DND-41 (cell line): Measurements from ENCODE around the gene DYNC1I1.

Experiments
- EZH2 ChIP-seq: IDR thresholded peaks from 3 replicates; pipeline ENCODE4 v1.6.1; 2012; ENCODE audit warnings: borderline replicate concordance, low read depth, mild to moderate bottlenecking, moderate library complexity, low read length, inconsistent platforms; ENCODE audit not compliant: severe bottlenecking
- TF ChIP-seq, protein P1 (sequence below): IDR thresholded peaks from 2 replicates; pipeline ENCODE4 v1.5.1; 2012; ENCODE audit warnings: borderline replicate concordance, low read length, moderate library complexity, mild to moderate bottlenecking; ENCODE audit not compliant: poor library complexity, severe bottlenecking; ENCODE audit errors: extremely low read depth

DNA sequence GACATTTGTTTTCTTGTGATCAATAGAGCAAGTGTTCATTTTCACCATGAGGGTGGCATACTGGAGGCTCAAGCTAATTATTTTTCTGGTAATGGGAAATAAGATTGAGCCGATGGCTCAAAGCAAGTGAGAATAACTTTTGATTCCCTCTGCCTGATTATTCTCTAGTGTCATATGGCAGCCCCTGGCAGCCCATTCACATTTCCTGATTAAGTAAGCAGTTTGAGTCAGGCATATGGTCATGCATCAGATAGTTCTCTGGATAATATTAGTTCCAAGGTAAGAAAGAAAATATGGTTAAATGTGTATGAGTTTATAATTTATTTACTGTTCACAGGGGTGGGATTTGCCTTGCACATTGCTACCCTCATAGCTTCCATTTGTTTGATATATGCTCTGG, 109.2 kb downstream of the DYNC1I1 start:
- TF ChIP-seq, protein P1, sequence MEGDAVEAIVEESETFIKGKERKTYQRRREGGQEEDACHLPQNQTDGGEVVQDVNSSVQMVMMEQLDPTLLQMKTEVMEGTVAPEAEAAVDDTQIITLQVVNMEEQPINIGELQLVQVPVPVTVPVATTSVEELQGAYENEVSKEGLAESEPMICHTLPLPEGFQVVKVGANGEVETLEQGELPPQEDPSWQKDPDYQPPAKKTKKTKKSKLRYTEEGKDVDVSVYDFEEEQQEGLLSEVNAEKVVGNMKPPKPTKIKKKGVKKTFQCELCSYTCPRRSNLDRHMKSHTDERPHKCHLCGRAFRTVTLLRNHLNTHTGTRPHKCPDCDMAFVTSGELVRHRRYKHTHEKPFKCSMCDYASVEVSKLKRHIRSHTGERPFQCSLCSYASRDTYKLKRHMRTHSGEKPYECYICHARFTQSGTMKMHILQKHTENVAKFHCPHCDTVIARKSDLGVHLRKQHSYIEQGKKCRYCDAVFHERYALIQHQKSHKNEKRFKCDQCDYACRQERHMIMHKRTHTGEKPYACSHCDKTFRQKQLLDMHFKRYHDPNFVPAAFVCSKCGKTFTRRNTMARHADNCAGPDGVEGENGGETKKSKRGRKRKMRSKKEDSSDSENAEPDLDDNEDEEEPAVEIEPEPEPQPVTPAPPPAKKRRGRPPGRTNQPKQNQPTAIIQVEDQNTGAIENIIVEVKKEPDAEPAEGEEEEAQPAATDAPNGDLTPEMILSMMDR, result no peak
- TF ChIP-seq EZH2, result no peak
